K562 (cell line): ENCODE data around the gene ZNF865. TPM values are rescaled to one million over a fixed set of nuclear protein-coding genes. Genes with fewer than 3 reads are reported as not detected.

ENCODE experiments used
- BRF1 ChIP-seq: IDR thresholded peaks from 3 replicates; pipeline ENCODE4 v1.6.1; 2011; ENCODE audit warnings: borderline replicate concordance, mild to moderate bottlenecking; ENCODE audit not compliant: insufficient read length; ENCODE audit errors: extremely low read depth
- CBX3 ChIP-seq, 2 experiments: IDR thresholded peaks; 1 replicate in 1 of 2; 2 replicates in 1 of 2; pipeline ENCODE4 v1.6.1; 2012; ENCODE audit warnings: inconsistent platforms in 2 of 2, low read length in 2 of 2, borderline replicate concordance in 1 of 2, control low read depth in 1 of 2
- CBX8 ChIP-seq: fragments of 200-600 bp; sonication (generic); IDR thresholded peaks from 2 replicates; pipeline ENCODE4 v1.6.1; 2012; ENCODE audit warnings: borderline replicate concordance, mixed run types, low read depth, mild to moderate bottlenecking, moderate library complexity, mixed read lengths, low read length, control low read depth, inconsistent platforms; ENCODE audit not compliant: poor library complexity, severe bottlenecking; ENCODE audit errors: extremely low read depth
- DIDO1 ChIP-seq: fragments of 450-650 bp; IDR thresholded peaks from 2 replicates; pipeline ENCODE4 v1.6.1; 2016; ENCODE audit warnings: low read depth, missing biosample characterization, missing genetic modification characterization
- HDAC3 ChIP-seq: fragments of 450-650 bp; IDR thresholded peaks from 2 replicates; pipeline ENCODE4 v1.6.1; 2018; ENCODE audit warnings: borderline replicate concordance, mild to moderate bottlenecking, moderate library complexity; ENCODE audit not compliant: partially characterized antibody
- HDGF ChIP-seq: fragments of 450-650 bp; IDR thresholded peaks from 2 replicates; pipeline ENCODE4 v1.6.1; 2016
- LARP7 ChIP-seq: fragments of 450-650 bp; IDR thresholded peaks from 2 replicates; pipeline ENCODE4 v1.6.1; 2016
- MBD2 ChIP-seq: sonication (generic); IDR thresholded peaks from 2 replicates; pipeline ENCODE4 v1.6.1; 2016; ENCODE audit warnings: low read depth, borderline replicate concordance
- MIER1 ChIP-seq: fragments of 450-650 bp; IDR thresholded peaks from 2 replicates; pipeline ENCODE4 v1.6.1; 2016; ENCODE audit warnings: antibody characterized with exemption, mild to moderate bottlenecking, low read depth
- NCOA6 ChIP-seq: fragments of 450-650 bp; IDR thresholded peaks from 2 replicates; pipeline ENCODE4 v1.6.1; 2017; ENCODE audit warnings: mild to moderate bottlenecking
- TAL1 ChIP-seq: fragments of 450-650 bp; IDR thresholded peaks from 2 replicates; pipeline ENCODE4 v1.6.1; 2016; ENCODE audit warnings: mild to moderate bottlenecking
- YY1 ChIP-seq, 3 experiments: IDR thresholded peaks; 2 replicates each; pipeline ENCODE4 v1.6.1; 2011; ENCODE audit warnings: low read length in 2 of 3, mild to moderate bottlenecking in 2 of 3, moderate library complexity in 2 of 3, borderline replicate concordance in 1 of 3, control low read depth in 1 of 3, low read depth in 1 of 3; ENCODE audit not compliant: insufficient read depth in 3 of 3, insufficient replicate concordance in 2 of 3, control insufficient read depth in 1 of 3, insufficient read length in 1 of 3; ENCODE audit errors: extremely low read depth in 1 of 3
- ZNF197 ChIP-seq: fragments of 200-800 bp; sonication (Bioruptor generic); IDR thresholded peaks from 2 replicates; pipeline ENCODE4 v1.6.1; 2016; ENCODE audit warnings: low read depth, missing genetic modification characterization, missing compliant biosample characterization
- polyA plus RNA-seq, 8 experiments: library from polyadenylated mRNA; depleted of rRNA in 4 of 8; stranded (reverse) in 5 of 8; unstranded in 3 of 8; fragments of >200 nt; fragmentation: Nextera tagmentation in 2 of 8; fragmentation: Illumina TruSeq in 1 of 8; extraction: Ambion mirVana in 2 of 8; extraction: Trizol in 1 of 8; gene quantifications; 2 replicates each; pipeline versions ENCODE4 v1.2.1 to v1.2.3, GENCODE V29; 2011 to 2014; ENCODE audit warnings: inconsistent platforms in 1 of 8, missing spikeins in 1 of 8
- total RNA-seq, 7 experiments: library from RNA; depleted of rRNA in 6 of 7; stranded (reverse); fragments of >200 nt in 6 of 7; fragmentation: Illumina TruSeq in 2 of 7; extraction: Trizol in 2 of 7; gene quantifications; 2 replicates each; pipeline versions ENCODE4 v1.2.1 to v1.2.3, GENCODE V29; 2011 to 2021; ENCODE audit warnings: low replicate concordance in 1 of 7
- TF ChIP-seq, protein P1 (sequence below): sonication (generic); formaldehyde crosslinking; IDR thresholded peaks from 2 replicates; pipeline ENCODE4 v1.8.0; 2022; ENCODE audit warnings: mild to moderate bottlenecking, missing genetic modification reagents
- TF ChIP-seq, protein P2 (sequence below): fragments of 250-450 bp; sonication (Bioruptor Pico); IDR thresholded peaks from 2 replicates; pipeline ENCODE4 v1.8.0; 2022; ENCODE audit warnings: moderate library complexity, mild to moderate bottlenecking, inconsistent platforms
- TF ChIP-seq, protein P3 (sequence below): fragments of 250-450 bp; sonication (Bioruptor Pico); IDR thresholded peaks from 2 replicates; pipeline ENCODE4 v1.5.0; 2020; ENCODE audit warnings: mild to moderate bottlenecking, borderline replicate concordance
- TF ChIP-seq, protein P4 (sequence below), 3 experiments: fragments of 200-800 bp in 1 of 3; fragments of 250-450 bp in 1 of 3; fragments of 450-650 bp in 1 of 3; sonication (Bioruptor Pico) in 1 of 3; sonication (Bioruptor generic) in 1 of 3; formaldehyde crosslinking in 1 of 3; IDR thresholded peaks; 2 replicates each; pipeline versions ENCODE4 v1.6.1 to v1.8.0; 2016 to 2022; ENCODE audit warnings: mild to moderate bottlenecking in 2 of 3, missing genetic modification characterization in 2 of 3, missing compliant biosample characterization in 1 of 3, moderate library complexity in 1 of 3
- TF ChIP-seq, protein P5 (sequence below): fragments of 450-650 bp; IDR thresholded peaks from 2 replicates; pipeline ENCODE4 v1.6.1; 2018; ENCODE audit warnings: mild to moderate bottlenecking, low read depth; ENCODE audit not compliant: partially characterized antibody

Gene ZNF865
- total and polyA plus RNA-seq, 9 of the 15 experiments (the other 6 are each of a cell fraction or from before 2014, with no cell fraction given) = 0.40 to 18.8 (median 1.6) TPM; not detected in 2

DNA sequence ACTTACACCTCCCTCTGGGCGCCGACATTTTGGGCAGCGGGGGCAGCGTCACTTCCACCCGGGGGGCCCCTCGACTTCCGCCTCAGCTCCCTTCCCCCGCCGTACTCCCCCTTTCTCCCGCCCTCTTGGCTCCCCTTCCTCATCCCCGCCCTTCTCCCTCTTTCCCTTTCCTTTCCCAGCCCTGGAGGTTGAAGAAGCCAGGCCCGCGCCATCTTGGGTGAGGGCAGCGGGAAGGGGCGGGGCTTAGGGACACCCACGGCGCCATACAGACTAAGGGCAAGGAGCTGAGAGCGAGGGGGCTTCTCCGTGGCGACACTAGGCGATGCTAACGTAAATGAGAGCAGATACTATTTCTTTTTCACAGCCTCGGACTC is 6.0 kb upstream of the ZNF865 start, which contains the start of gene FIZ1 (continued):
- TF ChIP-seq, protein P1, sequence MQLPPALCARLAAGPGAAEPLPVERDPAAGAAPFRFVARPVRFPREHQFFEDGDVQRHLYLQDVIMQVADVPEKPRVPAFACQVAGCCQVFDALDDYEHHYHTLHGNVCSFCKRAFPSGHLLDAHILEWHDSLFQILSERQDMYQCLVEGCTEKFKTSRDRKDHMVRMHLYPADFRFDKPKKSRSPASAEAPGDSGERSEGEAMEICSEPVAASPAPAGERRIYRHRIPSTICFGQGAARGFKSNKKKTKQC = no peak
- TF ChIP-seq MIER1 (no peak), YY1 (IDR thresholded peaks at IDR 0.05; ENCODE audit: borderline replicate concordance in 1 of 3, control insufficient read depth in 1 of 3, extremely low read depth in 1 of 3, insufficient read depth in 3 of 3, insufficient read length in 1 of 3, insufficient replicate concordance in 2 of 3, low read depth in 1 of 3, low read length in 2 of 3) (peak in 2 of 3 experiments; percentile 91 to 93), BRF1 (no peak), DIDO1 (no peak), NCOA6 (no peak), HDGF (no peak), CBX3 (IDR thresholded peaks at IDR 0.05; ENCODE audit: borderline replicate concordance in 1 of 2, low read length in 2 of 2) (no peak), TAL1 (no peak), CBX8 (no peak), ZNF197 (no peak), LARP7 (no peak), HDAC3 (no peak), MBD2 (no peak; the same call in none of the 2 replicates)
- TF ChIP-seq, protein P2, sequence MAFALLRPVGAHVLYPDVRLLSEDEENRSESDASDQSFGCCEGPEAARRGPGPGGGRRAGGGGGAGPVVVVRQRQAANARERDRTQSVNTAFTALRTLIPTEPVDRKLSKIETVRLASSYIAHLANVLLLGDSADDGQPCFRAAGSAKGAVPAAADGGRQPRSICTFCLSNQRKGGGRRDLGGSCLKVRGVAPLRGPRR (CRISPR knock-in tag) = no peak
- TF ChIP-seq, protein P3, sequence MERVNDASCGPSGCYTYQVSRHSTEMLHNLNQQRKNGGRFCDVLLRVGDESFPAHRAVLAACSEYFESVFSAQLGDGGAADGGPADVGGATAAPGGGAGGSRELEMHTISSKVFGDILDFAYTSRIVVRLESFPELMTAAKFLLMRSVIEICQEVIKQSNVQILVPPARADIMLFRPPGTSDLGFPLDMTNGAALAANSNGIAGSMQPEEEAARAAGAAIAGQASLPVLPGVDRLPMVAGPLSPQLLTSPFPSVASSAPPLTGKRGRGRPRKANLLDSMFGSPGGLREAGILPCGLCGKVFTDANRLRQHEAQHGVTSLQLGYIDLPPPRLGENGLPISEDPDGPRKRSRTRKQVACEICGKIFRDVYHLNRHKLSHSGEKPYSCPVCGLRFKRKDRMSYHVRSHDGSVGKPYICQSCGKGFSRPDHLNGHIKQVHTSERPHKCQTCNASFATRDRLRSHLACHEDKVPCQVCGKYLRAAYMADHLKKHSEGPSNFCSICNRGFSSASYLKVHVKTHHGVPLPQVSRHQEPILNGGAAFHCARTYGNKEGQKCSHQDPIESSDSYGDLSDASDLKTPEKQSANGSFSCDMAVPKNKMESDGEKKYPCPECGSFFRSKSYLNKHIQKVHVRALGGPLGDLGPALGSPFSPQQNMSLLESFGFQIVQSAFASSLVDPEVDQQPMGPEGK (CRISPR knock-in tag) = no peak
- TF ChIP-seq, protein P4, sequence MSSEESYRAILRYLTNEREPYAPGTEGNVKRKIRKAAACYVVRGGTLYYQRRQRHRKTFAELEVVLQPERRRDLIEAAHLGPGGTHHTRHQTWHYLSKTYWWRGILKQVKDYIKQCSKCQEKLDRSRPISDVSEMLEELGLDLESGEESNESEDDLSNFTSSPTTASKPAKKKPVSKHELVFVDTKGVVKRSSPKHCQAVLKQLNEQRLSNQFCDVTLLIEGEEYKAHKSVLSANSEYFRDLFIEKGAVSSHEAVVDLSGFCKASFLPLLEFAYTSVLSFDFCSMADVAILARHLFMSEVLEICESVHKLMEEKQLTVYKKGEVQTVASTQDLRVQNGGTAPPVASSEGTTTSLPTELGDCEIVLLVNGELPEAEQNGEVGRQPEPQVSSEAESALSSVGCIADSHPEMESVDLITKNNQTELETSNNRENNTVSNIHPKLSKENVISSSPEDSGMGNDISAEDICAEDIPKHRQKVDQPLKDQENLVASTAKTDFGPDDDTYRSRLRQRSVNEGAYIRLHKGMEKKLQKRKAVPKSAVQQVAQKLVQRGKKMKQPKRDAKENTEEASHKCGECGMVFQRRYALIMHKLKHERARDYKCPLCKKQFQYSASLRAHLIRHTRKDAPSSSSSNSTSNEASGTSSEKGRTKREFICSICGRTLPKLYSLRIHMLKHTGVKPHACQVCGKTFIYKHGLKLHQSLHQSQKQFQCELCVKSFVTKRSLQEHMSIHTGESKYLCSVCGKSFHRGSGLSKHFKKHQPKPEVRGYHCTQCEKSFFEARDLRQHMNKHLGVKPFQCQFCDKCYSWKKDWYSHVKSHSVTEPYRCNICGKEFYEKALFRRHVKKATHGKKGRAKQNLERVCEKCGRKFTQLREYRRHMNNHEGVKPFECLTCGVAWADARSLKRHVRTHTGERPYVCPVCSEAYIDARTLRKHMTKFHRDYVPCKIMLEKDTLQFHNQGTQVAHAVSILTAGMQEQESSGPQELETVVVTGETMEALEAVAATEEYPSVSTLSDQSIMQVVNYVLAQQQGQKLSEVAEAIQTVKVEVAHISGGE (CRISPR knock-in tag; IDR thresholded peaks at IDR 0.05) = peak in 1 of 3 experiments; percentile 89; a peak in 2 of 6 replicates
- TF ChIP-seq, protein P5, sequence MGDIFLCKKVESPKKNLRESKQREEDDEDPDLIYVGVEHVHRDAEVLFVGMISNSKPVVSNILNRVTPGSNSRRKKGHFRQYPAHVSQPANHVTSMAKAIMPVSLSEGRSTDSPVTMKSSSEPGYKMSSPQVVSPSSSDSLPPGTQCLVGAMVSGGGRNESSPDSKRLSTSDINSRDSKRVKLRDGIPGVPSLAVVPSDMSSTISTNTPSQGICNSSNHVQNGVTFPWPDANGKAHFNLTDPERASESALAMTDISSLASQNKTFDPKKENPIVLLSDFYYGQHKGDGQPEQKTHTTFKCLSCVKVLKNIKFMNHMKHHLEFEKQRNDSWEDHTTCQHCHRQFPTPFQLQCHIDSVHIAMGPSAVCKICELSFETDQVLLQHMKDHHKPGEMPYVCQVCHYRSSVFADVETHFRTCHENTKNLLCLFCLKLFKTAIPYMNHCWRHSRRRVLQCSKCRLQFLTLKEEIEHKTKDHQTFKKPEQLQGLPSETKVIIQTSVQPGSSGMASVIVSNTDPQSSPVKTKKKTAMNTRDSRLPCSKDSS = no peak
